Neural progenitor cell (in vitro differentiated cells): ENCODE results near the gene HSD3B1. TPM values are rescaled to one million over a fixed set of nuclear protein-coding genes. Genes with fewer than 3 reads are reported as not detected.
"Not testable (repeated sequence)": the region's sequence is repeated elsewhere in the genome, so short reads cannot be mapped to it uniquely, and the experiment has no call there.

ENCODE experiments used
- DNase-seq: peaks from one replicate; pipeline ENCODE4 v3.0.0-alpha.2; 2016; ENCODE audit warnings: low spot score
- H2AFZ ChIP-seq: fragments of 200-600 bp; sonication (generic); replicated peaks from 2 replicates; pipeline ENCODE4 v1.6.1; 2016; ENCODE audit warnings: antibody characterized with exemption
- H3F3A ChIP-seq: fragments of 200-600 bp; sonication (generic); 2 replicates; pipeline ENCODE4 v1.6.1; 2016; ENCODE audit warnings: antibody characterized with exemption, low read depth
- H3K27ac ChIP-seq: fragments of 200-600 bp; sonication (generic); 2 replicates; pipeline ENCODE4 v1.5.1; 2016; ENCODE audit warnings: mild to moderate bottlenecking
- H3K27me3 ChIP-seq: fragments of 200-600 bp; sonication (generic); 2 replicates; pipeline ENCODE4 v1.6.1; 2016; ENCODE audit warnings: mild to moderate bottlenecking, moderate library complexity
- H3K36me3 ChIP-seq: fragments of 200-600 bp; sonication (generic); 2 replicates; pipeline ENCODE4 v1.5.1; 2016
- H3K4me1 ChIP-seq: fragments of 200-600 bp; sonication (generic); 2 replicates; pipeline ENCODE4 v1.6.1; 2016; ENCODE audit warnings: mixed run types
- H3K4me2 ChIP-seq: fragments of 200-600 bp; sonication (generic); 2 replicates; pipeline ENCODE4 v1.6.1; 2016
- H3K4me3 ChIP-seq: fragments of 200-600 bp; sonication (generic); 2 replicates; pipeline ENCODE4 v1.5.1; 2016
- H3K79me2 ChIP-seq: fragments of 200-600 bp; sonication (generic); 2 replicates; pipeline ENCODE4 v1.6.1; 2016; ENCODE audit warnings: low read depth
- H3K9ac ChIP-seq: fragments of 200-600 bp; sonication (generic); 2 replicates; pipeline ENCODE4 v1.6.1; 2016
- H3K9me3 ChIP-seq: fragments of 200-600 bp; sonication (generic); 2 replicates; pipeline ENCODE4 v1.5.1; 2016; ENCODE audit warnings: low read depth
- H4K20me1 ChIP-seq: fragments of 200-600 bp; sonication (generic); 2 replicates; pipeline ENCODE4 v1.6.1; 2016; ENCODE audit warnings: low read depth
- H3K27ac Mint-ChIP-seq: 3 replicates; pipeline ENCODE4 v1.8.0; 2021; ENCODE audit warnings: mixed read lengths
- H3K27me3 Mint-ChIP-seq: 2 replicates; pipeline ENCODE4 v1.8.0; 2022; ENCODE audit warnings: low read depth, mild to moderate bottlenecking, inconsistent platforms, moderate library complexity, mixed read lengths; ENCODE audit not compliant: insufficient read depth
- H3K36me3 Mint-ChIP-seq: 3 replicates; pipeline ENCODE4 v1.8.0; 2021; ENCODE audit warnings: mixed read lengths
- H3K4me1 Mint-ChIP-seq: 3 replicates; pipeline ENCODE4 v1.8.0; 2021; ENCODE audit warnings: mixed read lengths
- H3K4me3 Mint-ChIP-seq: 3 replicates; pipeline ENCODE4 v1.8.0; 2021; ENCODE audit warnings: mild to moderate bottlenecking, moderate library complexity, mixed read lengths
- H3K9me3 Mint-ChIP-seq: 3 replicates; pipeline ENCODE4 v1.8.0; 2020; ENCODE audit warnings: mixed read lengths
- EZH2 ChIP-seq: fragments of 200-600 bp; sonication (generic); IDR thresholded peaks from 2 replicates; pipeline ENCODE4 v1.6.1; 2017; ENCODE audit warnings: antibody characterized with exemption, mild to moderate bottlenecking, moderate library complexity
- EZH2phosphoT487 ChIP-seq: fragments of 200-600 bp; sonication (generic); IDR thresholded peaks from 2 replicates; pipeline ENCODE4 v1.6.1; 2017; ENCODE audit warnings: antibody characterized with exemption
- total RNA-seq: library from RNA; depleted of rRNA; stranded (reverse); fragments of >200 nt; gene quantifications from 2 replicates; pipeline ENCODE4 v1.2.3, GENCODE V29; 2015; ENCODE audit warnings: low replicate concordance
- TF ChIP-seq, protein P1 (sequence below): fragments of 200-600 bp; sonication (generic); IDR thresholded peaks from 2 replicates; pipeline ENCODE4 v1.5.1; 2017; ENCODE audit warnings: antibody characterized with exemption, mild to moderate bottlenecking

The HSD3B1 gene
- total RNA-seq, 1 donor from 2014 or later = not detected

DNA sequence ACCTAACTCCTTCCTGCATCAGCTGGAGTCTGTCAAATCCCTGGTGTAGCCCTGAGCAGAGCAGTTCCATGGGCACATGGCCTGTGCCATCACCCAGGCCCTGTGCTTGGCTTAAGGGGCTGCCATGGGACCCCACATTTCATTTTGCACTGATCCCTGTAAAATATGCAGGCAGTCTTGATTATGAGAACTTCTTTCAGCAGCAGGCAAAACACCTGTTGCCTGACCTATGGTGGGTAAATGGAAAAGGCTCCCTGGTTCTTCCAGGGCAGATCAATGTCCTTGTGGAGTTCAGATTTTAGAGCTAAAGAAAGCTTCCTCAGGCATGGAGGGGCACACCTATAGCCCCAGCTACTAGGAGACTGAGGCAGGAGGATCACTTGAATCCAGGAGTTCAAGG lies 44.2 kb downstream of the HSD3B1 start:
- H3K27me3 Mint-ChIP-seq = peaks cover 4% of the 10 kb centered on the region
- H2AFZ ChIP-seq = no peak overlapping the region
- no peaks in the 10 kb centered on the region for H3K79me2 ChIP-seq
- H3K36me3 ChIP-seq = no peaks in the 10 kb centered on the region
- H3K4me3 ChIP-seq = no peak overlapping the region
- H3K4me3 Mint-ChIP-seq = no peak overlapping the region
- H4K20me1 ChIP-seq = no peaks in the 10 kb centered on the region
- H3K36me3 Mint-ChIP-seq = no peaks in the 10 kb centered on the region
- H3F3A ChIP-seq = no peaks in the 10 kb centered on the region
- TF ChIP-seq, protein P1, sequence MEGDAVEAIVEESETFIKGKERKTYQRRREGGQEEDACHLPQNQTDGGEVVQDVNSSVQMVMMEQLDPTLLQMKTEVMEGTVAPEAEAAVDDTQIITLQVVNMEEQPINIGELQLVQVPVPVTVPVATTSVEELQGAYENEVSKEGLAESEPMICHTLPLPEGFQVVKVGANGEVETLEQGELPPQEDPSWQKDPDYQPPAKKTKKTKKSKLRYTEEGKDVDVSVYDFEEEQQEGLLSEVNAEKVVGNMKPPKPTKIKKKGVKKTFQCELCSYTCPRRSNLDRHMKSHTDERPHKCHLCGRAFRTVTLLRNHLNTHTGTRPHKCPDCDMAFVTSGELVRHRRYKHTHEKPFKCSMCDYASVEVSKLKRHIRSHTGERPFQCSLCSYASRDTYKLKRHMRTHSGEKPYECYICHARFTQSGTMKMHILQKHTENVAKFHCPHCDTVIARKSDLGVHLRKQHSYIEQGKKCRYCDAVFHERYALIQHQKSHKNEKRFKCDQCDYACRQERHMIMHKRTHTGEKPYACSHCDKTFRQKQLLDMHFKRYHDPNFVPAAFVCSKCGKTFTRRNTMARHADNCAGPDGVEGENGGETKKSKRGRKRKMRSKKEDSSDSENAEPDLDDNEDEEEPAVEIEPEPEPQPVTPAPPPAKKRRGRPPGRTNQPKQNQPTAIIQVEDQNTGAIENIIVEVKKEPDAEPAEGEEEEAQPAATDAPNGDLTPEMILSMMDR = no peak
- TF ChIP-seq EZH2phosphoT487 (no peak), EZH2 (no peak)
- H3K4me2 ChIP-seq = no peak overlapping the region
- peaks cover 7% of the 10 kb centered on the region for H3K4me1 Mint-ChIP-seq
- no peaks in the 10 kb centered on the region for H3K9me3 ChIP-seq
- H3K4me1 ChIP-seq = no peaks in the 10 kb centered on the region
- no peaks in the 10 kb centered on the region for H3K9me3 Mint-ChIP-seq
- DNase-seq = no peak
- H3K27me3 ChIP-seq = no peaks in the 10 kb centered on the region
- H3K27ac ChIP-seq = no peak overlapping the region
- H3K9ac ChIP-seq = no peak overlapping the region
- no peak overlapping the region for H3K27ac Mint-ChIP-seq

DNA sequence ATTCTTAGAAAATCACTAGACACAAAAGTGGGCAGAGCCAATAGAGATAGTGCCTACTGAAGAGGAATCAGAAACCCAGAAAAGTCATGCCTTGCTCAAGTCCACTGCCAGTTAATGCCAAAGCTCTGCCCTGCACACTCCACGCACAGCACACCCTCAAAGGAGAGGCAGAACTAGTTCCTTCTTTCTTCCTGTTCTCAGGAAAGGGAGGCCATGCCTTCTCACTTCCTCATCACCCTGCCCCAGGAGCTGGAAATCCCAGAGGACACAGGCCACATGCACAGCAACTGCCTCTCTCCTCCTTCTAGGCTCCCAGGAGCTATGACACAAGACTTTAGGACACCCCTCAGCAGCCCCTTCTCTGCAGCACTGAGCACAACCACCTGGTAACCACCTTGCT lies 45.6 kb downstream of the HSD3B1 start:
- not testable (repeated sequence) for DNase-seq, H3K4me3 Mint-ChIP-seq

DNA sequence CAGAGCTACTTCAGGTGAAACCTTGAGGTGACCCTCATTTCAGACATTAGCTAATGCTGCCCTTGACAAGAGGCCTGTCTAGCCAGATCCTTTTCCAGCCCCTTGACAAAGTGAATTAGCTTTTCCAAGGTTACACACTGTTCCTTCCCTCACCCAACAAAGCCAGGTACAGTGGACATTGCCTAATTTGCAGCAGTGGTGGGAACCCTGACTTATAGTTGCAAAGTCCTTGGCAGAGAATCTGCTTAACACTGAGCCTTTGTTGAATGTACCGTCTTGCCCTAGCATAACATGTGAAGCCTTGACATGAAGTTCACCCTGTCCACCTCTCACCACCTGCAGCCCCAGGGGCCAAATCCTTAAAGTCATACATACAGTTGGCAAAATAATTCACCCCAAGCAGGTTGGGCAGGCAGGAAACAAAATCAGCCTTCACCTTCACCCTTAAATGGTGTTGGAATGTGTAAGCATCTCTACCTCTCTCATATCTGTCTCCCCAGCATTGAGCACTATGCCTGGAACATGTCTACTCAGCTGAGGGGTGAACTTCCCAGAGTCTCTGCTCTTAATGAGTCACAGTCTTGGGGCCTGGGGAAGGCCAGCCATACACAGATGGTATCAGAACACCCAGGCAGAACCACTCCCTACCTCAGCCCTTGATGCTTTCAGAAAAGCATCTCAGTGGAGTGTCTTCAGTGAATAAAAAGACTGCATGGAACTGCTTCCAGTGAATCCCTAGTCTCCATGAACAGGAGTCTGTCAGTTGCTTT lies 46.5 kb downstream of the HSD3B1 start:
- not testable (repeated sequence) for H3K9ac ChIP-seq, H4K20me1 ChIP-seq, H3K36me3 Mint-ChIP-seq, H3K27ac ChIP-seq, H3F3A ChIP-seq, H3K4me1 Mint-ChIP-seq, H2AFZ ChIP-seq, H3K27me3 Mint-ChIP-seq, H3K4me3 ChIP-seq, H3K27me3 ChIP-seq, H3K4me1 ChIP-seq, H3K9me3 ChIP-seq, H3K36me3 ChIP-seq, H3K4me2 ChIP-seq, H3K4me3 Mint-ChIP-seq, DNase-seq, H3K27ac Mint-ChIP-seq, H3K9me3 Mint-ChIP-seq, H3K79me2 ChIP-seq

More for the DNA sequence above, 45.6 kb downstream of the HSD3B1 start:
- not testable (repeated sequence) for H3K9me3 Mint-ChIP-seq, H3K4me1 Mint-ChIP-seq, H3K36me3 ChIP-seq, H3K27me3 Mint-ChIP-seq, H3F3A ChIP-seq, H3K9me3 ChIP-seq, H3K27ac Mint-ChIP-seq, H3K4me3 ChIP-seq, H2AFZ ChIP-seq, H4K20me1 ChIP-seq, H3K9ac ChIP-seq, H3K27me3 ChIP-seq, H3K79me2 ChIP-seq, H3K4me2 ChIP-seq, H3K4me1 ChIP-seq, H3K27ac ChIP-seq, H3K36me3 Mint-ChIP-seq

DNA sequence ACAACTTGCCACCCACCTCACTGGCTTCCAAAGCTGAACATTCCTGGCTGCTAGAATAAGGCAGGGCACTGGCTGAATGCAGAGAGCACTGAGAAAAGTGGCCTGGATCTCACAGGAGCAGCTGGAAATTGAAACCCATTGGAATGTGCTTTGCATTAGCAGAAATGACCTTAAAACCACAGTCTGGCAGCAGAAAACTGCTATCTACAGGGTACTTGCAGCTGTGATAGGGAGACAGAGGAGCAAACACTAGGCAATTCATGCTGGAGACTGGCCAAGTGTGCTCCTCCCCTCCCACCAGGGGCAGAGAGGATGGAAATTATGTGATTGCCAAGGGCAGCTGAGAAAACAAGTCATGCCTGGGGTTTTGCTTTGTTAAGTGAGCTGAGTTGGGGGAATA lies 47.2 kb downstream of the HSD3B1 start:
- no peaks in the 10 kb centered on the region for H3K36me3 ChIP-seq
- no peaks in the 10 kb centered on the region for H3K9me3 Mint-ChIP-seq
- no peaks in the 10 kb centered on the region for H3K79me2 ChIP-seq
- no peak for DNase-seq
- TF ChIP-seq EZH2 = no peak
- TF ChIP-seq, protein P1 = no peak
- TF ChIP-seq EZH2phosphoT487 = no peak
- peaks cover 7% of the 10 kb centered on the region for H3K4me1 Mint-ChIP-seq
- peaks cover 4% of the 10 kb centered on the region for H3K27me3 Mint-ChIP-seq
- H3K4me2 ChIP-seq = no peak overlapping the region
- H3K4me3 ChIP-seq = no peak overlapping the region
- H3K27ac ChIP-seq = no peak overlapping the region
- no peaks in the 10 kb centered on the region for H3K9me3 ChIP-seq
- H3K36me3 Mint-ChIP-seq = no peaks in the 10 kb centered on the region
- H4K20me1 ChIP-seq = no peaks in the 10 kb centered on the region
- H3K4me3 Mint-ChIP-seq = no peak overlapping the region
- no peak overlapping the region for H2AFZ ChIP-seq
- H3K9ac ChIP-seq = no peak overlapping the region
- no peaks in the 10 kb centered on the region for H3K27me3 ChIP-seq
- H3K27ac Mint-ChIP-seq = no peak overlapping the region
- H3F3A ChIP-seq = no peaks in the 10 kb centered on the region
- no peaks in the 10 kb centered on the region for H3K4me1 ChIP-seq
